Endothelial cell of hepatic sinusoid (primary cell): ENCODE results near the gene ORC3.
"Not testable (repeated sequence)": the region's sequence is repeated elsewhere in the genome, so short reads cannot be mapped to it uniquely, and the experiment has no call there.

Experiments used
- in situ Hi-C: cut with HindIII; loops from 2 replicates; pipeline ENCODE4 v1.10.0; 2017; ENCODE audit warnings: low sequenced_read_pairs

ORC3 gene

DNA sequence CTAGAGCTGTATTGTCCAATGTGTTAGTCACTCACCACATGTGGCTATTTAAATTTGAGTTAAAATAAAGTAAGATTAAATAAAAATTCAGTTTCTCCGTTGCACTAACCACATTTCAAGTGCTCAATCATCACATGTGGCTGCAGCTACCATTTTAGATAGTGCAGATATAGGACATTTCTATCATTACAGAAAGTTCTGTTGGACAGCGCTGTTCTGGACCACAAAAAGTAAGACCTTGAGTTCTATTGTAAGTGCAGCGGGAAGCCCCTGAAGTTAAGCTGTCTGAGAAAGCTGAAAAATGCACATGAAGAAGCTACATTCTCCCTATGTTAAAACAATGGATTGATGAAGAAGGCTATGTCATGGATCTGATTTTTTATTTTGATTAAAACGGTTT lies 1.1 kb downstream of the ORC3 start:
- in situ Hi-C loops: no loop called here

DNA sequence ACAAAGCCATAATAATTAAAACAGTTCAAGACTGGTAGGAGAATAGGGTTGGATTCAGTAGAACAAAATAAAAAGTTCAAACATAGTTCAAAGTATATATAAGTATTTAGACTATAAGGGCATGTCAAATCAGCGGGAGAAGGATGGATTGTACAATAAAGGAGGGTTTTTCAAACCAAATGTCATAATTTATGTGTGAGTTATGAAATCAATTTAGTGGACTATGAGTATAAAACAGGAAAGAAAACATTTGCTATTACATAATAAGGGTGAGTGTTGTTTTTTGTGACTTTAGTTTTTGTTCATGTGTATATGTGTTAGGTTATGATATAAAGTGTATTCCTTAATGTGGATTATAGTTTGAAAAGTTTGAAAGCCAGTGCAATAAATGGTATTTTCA lies 10.6 kb downstream of the ORC3 start:
- in situ Hi-C loops: no loop called here

DNA sequence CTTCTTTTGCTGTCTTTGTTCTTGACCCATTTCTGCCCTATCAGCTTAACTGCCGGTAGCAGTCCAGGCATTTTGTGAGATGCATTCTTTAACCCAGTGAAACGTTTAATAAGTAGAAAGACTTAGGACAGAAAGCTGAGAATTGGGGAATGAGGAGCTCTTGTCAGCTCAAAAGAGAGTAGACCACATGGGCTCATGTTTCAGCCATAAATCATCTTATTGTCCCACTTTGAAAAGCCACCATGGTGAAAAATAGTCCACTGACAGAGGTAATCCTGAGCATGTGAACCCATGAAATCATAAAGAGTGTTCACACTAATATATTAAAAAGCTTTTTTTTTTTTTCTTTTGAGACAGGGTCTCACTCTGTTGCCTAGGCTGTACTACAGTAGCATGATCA lies 16.3 kb downstream of the ORC3 start:
- in situ Hi-C loops: loop anchor here (5.0 kb wide), 2 partner anchors 41 to 54 kb away; no protein-coding TSS in a partner anchor

DNA sequence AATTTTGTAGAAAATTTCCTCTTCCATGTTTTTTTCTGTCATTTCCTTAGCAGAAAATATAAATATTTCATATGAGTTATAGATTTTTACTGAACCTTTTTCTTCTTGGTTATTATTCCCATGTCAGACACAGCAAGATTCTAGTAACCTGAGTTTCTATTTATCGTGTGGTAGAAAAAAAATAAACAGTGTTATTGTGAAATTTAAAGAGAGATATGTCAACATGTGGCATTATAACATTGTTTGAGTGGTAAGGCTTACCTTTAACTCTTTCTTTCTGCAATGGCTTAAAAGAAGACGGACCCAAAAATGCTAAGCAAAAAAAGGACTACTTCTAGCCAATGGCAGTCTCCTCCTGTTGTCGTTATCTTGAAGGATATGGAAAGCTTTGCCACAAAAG lies 18.9 kb downstream of the ORC3 start:
- in situ Hi-C loops: loop anchor here (5.0 kb wide), 2 partner anchors 38 to 57 kb away; no protein-coding TSS in a partner anchor

DNA sequence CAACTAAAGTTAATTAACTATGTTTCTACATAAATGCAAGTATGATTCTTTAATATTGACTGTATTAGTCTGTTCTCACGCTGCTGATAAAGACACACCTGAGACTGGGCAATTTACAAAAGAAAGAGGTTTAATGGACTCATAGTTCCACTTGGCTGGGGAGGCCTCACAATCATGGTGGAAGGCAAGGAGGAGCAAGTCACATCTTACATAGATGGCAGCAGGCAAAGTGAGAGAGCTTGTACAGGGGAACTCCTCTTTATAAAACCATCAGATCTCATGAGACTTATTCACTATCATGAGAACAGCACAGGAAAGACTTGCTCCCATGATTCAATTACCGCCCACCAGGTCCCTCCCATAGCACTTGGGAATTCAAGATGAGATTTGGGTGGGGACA lies 23.1 kb downstream of the ORC3 start:
- in situ Hi-C loops: not testable (repeated sequence)

DNA sequence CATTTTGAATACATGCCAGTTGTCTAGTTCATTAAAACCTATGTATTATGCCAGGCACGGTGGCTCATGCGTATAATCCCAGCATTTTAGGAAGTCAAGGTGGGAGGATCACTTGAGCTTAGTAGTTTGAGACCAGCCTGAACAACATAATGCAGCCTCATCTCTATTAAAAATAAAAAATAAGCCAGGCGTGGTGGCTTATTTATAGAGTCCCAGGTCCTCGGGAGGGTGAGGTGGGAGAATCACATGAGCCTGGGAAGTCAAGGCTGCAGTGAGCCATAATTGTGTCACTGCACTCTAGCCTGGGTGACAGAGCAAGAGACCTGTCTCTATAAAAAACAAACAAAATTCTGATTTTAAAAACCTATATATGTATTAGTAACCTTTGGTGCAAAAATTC lies 27.5 kb downstream of the ORC3 start:
- in situ Hi-C loops: no loop called here

DNA sequence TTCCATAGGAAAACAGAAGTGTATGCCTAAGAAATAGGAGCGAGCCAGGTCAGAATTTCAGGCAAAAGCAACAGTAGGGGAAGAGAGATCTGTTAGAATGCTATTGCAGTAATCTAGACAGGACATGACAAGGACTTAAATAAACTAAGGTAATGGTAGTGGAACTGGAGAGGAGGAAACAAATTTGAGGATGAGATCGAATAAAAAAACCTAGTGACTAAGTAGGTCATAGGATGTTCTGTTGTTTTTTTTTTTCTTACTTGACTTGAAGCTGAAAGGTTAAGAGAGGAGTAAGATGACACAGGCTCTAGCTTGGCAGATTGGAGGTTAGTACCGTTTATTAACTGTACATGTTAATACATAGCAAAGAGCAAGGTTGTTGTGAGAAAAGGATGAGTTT lies 28.6 kb downstream of the ORC3 start:
- in situ Hi-C loops: no loop called here

DNA sequence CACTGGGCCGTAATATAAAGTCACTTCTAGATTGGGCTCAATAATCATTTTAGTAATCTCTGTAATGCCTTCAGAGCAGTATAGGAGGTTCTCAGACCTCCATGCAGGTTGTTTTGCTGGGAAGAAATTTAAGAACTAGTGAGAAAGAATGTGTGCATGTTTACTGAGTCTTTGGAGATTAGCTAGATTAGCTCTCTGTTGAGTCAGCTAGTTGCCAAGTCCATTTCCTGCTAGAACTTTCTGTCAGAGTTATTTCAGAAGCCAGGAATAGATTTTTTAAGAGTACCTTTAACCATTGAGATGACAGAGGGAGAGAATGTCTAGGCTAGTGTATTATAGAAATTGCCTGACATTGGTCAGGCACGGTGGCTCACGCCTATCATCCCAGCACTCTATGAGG lies 33.3 kb downstream of the ORC3 start:
- in situ Hi-C loops: no loop called here

DNA sequence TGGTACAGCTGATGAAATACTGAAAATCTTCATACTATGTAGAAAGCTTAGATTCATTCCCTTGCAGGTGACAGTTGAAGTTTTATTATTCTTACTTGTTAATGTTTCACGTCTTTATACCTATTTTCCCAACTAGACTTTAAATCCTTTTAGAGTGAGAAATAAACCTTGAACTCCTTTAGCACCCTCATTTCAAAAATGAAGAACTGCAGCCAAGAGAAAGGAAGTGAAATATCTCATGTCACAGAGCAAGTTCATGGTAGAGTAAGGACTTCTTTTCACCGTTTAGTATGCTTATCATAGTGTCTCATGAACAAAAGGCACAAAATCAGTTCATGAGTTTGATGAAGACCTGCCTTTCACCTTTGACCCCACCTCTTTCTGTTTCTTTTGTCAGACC lies 38.5 kb downstream of the ORC3 start:
- in situ Hi-C loops: no loop called here

DNA sequence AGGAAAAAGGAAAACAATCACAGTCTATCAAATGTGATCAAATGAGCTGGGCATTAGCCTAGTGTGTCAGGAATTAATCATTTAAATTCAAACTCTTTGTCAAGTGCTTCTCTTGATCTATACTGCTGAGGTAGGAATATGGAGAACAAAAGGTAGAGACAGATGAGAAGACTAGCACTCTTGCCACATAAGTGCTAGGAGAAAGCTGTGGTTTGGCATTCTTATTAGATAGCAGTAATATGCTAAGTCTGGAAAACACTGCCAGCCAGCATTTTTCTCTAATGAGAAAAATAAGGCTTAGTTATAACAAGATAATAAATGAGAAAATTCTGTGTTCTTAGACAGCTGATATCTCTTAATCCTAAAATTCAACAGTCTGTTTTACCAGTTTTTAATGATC lies 38.9 kb downstream of the ORC3 start:
- in situ Hi-C loops: no loop called here

DNA sequence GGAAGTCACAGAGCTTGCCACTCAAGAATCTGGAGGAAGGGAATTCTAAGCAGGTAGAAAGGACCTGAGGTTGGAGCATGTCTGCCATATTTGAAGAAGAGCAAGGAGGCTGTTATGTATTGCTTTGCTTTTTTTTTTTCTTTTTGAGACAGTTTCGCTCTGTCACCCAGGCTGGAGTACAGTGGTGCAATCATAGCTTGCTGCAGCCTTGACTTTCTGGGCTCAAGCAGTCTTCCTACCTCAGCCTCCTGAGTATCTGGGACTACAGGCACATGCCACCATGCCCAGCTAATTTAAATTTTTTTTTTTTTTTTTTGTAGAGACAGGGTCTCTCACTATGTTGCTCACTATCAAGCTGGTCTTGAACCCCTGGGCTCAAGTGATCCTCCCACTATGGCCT lies 40.8 kb downstream of the ORC3 start:
- in situ Hi-C loops: no loop called here

DNA sequence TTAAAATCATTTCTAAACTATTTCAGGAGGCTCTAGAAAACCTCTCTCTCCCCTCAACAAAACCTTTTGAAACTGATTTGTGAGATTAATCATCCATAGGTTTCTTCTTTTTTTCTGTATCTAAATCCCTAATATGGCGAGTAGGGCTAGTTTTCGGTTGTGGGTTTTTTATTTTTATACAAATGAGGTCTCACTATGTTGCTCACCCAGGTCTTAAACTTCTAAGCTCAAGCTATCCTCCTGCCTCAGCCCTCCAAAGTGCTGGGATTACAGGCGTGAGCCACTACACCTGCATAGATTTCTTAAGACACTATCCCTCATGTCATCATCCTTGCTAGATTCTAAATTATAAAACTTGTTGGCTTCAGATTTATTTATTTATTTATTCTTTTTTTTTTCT lies 43.9 kb downstream of the ORC3 start:
- in situ Hi-C loops: no loop called here

DNA sequence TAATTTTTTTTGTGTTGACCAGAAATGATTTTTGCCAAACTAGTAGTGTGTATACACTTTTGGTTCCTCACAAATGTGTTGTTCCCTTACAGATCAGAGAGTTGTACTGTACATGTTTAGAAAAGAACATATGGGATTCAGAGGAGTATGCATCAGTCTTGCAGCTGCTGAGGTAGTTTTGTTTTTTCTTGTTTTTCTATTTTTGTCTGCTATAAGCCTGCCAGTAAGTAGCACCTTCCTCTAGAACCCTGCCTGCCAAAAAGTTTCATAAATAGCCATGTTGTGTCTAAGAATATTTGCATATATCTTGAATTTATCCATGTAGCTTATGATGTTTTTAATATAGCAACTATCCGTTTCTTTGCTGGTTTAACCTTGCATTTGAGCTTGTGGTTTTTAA lies 46.4 kb downstream of the ORC3 start:
- in situ Hi-C loops: loop anchor here (5.0 kb wide), 1 partner anchor 61 kb away; no protein-coding TSS in a partner anchor

DNA sequence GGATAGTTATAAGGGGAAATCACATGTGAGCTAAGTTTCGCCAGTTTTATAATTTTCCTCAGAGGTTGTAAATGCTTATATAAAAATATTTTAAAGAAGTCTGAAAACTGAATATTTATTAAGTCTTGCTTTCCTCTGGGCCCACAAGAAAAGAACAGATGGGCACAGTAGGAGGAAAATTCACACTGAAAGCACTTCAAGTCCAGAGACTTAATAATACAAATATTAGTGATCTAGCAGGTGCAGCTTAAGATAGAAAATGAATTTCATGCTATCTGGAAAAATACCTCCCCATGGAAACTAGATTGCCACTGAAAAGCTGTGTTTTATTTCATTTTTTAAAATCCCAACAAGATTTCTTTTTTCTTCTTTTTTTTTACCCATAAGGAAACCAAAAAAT lies 47.2 kb downstream of the ORC3 start:
- in situ Hi-C loops: loop anchor here (5.0 kb wide), 1 partner anchor 60 kb away; no protein-coding TSS in a partner anchor

DNA sequence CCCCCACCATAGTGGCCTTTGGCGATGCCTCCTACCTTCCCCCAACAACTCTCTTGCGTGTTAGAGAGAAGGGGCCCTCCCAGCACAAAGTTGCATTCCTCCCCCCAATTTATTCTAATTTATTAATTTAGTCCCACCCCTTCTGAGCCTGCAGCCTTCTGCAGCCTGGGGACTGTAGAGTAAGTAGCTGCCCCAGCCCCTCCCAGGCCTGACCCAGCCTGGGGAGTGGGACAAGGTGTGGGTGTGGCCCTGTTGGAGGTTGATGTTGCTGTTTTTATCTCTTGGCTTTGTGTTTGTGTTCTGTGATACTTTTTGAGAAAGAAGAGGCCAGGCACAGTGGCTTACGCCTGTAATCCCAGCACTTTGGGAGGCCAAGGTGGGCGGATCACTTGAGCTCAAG lies 49.4 kb downstream of the ORC3 start:
- in situ Hi-C loops: loop anchor here (5.0 kb wide), 1 partner anchor 58 kb away; no protein-coding TSS in a partner anchor

DNA sequence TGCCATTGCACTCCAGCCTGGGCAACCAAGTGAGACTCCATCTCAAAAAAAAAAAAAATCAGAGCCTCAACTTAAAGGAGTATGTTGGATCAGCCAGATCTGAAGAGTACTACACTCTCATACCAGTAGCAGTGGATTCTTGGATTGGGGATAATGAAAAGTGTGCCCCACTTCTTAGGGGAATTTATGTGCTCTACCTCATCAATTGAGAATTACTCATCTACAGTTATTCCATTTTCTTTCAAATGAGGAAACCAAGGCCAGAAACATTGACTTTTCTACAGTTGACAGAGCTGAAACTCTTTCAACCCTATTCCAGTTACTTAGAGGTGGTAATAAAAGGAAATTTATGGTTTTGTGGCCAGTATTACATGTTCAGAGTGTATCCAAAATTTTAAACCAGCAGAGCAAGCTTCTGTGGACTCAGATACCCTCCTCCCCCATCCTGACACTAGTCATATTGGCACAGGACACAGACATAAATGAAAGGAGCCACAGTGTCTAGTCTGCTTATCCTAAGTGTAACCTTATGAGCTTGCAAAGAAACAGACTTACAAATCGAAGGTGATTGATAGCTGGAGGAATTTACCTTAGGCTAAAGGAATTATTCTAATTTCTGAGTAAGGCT lies 51.2 kb downstream of the ORC3 start:
- in situ Hi-C loops: no loop called here

DNA sequence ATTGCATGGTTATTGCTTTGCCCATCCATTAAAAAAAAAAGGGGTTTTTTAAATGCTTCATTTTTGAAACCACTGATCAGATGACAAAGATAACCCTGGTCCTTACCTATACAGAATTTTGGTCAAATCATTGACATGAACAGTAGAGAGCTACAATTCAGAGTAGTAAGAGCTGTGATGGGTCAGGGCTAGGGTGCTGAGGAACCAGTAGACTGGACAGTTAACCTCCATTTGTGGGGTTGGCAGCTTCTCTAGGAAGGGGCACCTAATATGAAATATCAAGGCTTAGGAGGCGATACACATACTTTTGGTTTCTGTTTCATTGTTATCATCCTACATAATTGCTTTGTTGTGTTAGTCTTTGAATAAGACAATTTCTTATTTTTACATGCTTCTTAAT lies 55.1 kb downstream of the ORC3 start:
- in situ Hi-C loops: loop anchor here (5.0 kb wide), 1 partner anchor 38 kb away; no protein-coding TSS in a partner anchor

DNA sequence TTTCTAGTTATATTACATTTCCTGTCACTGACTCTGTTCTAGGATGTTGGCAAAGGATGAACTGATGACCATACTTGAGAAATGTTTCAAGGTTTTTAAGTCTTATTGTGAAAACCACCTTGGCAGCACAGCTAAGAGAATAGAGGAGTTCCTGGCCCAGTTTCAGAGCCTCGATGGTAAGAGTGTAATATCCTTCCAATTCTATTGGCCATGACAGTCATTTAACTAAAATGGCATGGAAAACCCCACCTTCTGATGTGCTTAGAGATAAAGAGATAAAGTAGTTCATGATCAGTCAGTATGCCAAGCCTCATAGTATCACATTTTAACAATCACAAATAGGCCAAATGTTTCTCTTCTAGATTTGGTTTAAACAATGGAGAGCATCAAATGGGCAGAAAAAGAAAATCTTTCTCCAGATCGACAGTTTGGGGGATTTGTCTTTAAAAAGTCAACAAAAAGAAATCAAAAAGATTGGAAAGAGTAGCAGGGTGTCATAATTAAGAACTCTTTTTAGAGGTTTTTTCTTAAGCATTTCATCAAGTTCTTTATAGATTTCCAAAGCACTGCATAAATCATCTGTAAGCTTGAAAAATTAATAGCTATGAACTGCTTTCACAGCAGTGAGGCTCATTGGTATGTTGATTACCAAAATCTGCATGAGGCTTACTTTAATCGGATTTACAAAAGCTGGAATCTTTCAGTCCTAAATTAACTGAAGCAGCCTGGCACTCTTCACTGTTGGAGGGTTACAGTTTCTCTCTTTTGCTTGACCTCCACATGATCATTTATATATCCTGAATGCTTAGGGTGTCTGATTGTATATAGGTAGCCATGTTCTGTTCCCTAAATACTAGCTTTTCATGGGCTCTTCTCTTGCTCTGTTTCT lies 63.4 kb downstream of the ORC3 start:
- in situ Hi-C loops: no loop called here

DNA sequence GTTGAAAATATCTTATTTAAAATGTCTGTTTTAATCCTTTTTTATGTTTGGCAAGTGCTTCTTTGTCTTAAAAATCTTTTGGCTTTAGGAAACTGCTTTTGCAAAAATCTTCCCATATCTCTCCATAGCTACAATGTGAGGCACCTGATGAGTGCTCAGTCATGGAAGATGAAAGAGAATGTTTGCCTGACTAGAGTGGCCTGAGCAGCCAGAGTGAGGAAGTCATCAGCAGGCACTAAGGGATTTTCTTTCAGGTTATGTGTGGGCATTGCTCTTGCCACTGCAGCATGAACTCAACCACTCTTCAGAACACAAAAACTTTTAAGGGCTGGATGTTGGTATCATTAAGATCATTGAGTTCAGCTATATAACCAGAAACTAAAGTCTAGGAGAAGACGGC lies 64.2 kb downstream of the ORC3 start:
- in situ Hi-C loops: no loop called here

DNA sequence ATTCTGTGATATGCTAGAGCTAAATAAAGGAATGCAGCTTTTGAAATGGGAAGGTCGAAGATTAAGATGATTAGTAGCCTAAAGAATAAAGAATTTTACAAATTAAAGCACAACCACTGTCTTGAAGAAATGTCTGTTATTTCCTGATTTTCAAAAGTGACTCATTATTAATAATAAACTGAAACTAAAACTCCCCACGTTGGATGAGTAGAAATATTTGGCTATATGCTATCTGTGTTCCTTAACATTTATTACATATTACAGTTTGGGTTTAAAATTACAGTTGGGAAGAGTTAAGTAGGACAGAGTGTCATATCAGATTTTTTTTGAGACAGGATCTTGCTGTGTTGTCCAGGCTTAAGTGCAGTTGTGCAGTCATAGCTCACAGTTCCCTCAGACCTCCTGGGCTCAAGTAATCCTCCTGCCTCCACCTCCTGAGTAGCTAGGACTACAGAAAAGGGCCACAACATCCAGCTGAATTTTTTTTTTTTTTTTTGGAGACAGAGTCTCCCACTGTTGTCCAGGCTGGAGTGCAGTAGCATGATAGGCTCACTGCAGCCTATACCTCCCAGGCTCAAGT lies 65.0 kb downstream of the ORC3 start:
- in situ Hi-C loops: no loop called here

DNA sequence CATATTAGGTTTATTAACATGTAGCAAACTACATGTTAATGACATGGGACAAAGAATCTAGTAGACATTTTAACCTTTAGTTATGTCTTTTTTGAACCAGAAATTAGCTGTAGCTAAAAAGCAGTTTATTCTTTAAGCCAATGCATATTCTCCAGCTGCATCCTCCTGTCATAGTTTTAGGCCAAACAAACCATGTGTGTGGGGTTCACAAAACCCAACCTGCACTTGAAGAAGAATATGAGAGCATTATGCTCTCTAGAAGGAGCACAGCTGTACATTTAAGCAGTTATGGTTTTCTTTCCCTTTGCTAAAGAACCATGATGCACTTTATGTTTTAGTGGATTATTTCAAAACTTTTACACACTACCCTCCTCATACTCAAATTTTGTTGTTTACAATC lies 65.9 kb downstream of the ORC3 start:
- in situ Hi-C loops: no loop called here

DNA sequence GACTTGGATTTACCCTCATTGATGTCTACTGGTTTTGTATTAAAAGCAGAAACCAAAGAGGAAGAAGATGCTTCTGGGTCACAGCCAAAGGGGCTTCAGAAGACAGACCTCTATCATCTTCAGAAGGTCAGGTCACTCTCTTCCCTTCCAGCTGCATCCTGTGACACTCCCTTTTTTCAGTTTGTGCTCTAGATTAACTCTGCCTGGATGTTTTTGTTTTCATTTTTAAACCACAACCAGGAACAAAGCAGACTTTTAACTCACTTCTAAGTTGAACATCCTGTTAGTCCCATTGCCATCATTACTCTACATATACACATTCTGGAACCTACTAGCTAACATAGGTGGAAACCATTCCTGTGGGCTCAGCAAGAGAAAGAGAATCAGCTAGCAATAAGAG lies 66.9 kb downstream of the ORC3 start:
- in situ Hi-C loops: no loop called here
